K562 (cell line): Measurements from ENCODE around the gene SAMD8. TPM values are rescaled to one million over a fixed set of nuclear protein-coding genes. Genes with fewer than 3 reads are reported as not detected.
A peak's percentile ranks its signal among the peaks of the same experiment; 100 is the strongest.

ENCODE experiments used
- ARID2 ChIP-seq: fragments of 450-650 bp; IDR thresholded peaks from 2 replicates; pipeline ENCODE4 v1.6.1; 2017; ENCODE audit warnings: antibody characterized with exemption, mild to moderate bottlenecking
- BRD4 ChIP-seq: fragments of 200-600 bp; sonication (generic); IDR thresholded peaks from 2 replicates; pipeline ENCODE4 v1.6.1; 2017; ENCODE audit warnings: inconsistent platforms
- BRF1 ChIP-seq: IDR thresholded peaks from 3 replicates; pipeline ENCODE4 v1.6.1; 2011; ENCODE audit warnings: borderline replicate concordance, mild to moderate bottlenecking; ENCODE audit not compliant: insufficient read length; ENCODE audit errors: extremely low read depth
- CBFA2T2 ChIP-seq: fragments of 450-650 bp; conservative IDR thresholded peaks from 2 replicates; pipeline ENCODE4 v1.6.1; 2017; ENCODE audit warnings: mild to moderate bottlenecking
- CBX1 ChIP-seq: sonication (generic); IDR thresholded peaks from 2 replicates; pipeline ENCODE4 v1.6.1; 2016; ENCODE audit warnings: antibody characterized with exemption, low read depth, mild to moderate bottlenecking
- FOXA1 ChIP-seq: fragments of 450-650 bp; IDR thresholded peaks from 2 replicates; pipeline ENCODE4 v1.6.1; 2016; ENCODE audit warnings: mild to moderate bottlenecking, borderline replicate concordance
- FUS ChIP-seq: fragments of 200-400 bp; formaldehyde crosslinking; optimal IDR thresholded peaks from 2 replicates; pipeline ENCODE3; 2017; ENCODE audit warnings: low read depth, low read length
- HNRNPL ChIP-seq: fragments of 200-400 bp; formaldehyde crosslinking; IDR thresholded peaks from 2 replicates; pipeline ENCODE4 v1.6.1; 2017; ENCODE audit warnings: low read depth, mild to moderate bottlenecking, low read length
- KAT7 ChIP-seq: sonication (generic); formaldehyde crosslinking; IDR thresholded peaks from 2 replicates; pipeline ENCODE4 v1.8.0; 2022; ENCODE audit warnings: missing genetic modification reagents, mild to moderate bottlenecking, borderline replicate concordance
- KDM2B ChIP-seq: fragments of 250-450 bp; sonication (Bioruptor Pico); IDR thresholded peaks from 2 replicates; pipeline ENCODE4 v1.8.0; 2021; ENCODE audit warnings: mild to moderate bottlenecking, moderate library complexity
- LARP7 ChIP-seq: fragments of 450-650 bp; IDR thresholded peaks from 2 replicates; pipeline ENCODE4 v1.6.1; 2016
- MCM2 ChIP-seq: fragments of 450-650 bp; IDR thresholded peaks from 2 replicates; pipeline ENCODE4 v1.6.1; 2017; ENCODE audit warnings: low read depth, mild to moderate bottlenecking
- NCOA4 ChIP-seq: fragments of 450-650 bp; IDR thresholded peaks from 2 replicates; pipeline ENCODE4 v1.6.1; 2018; ENCODE audit warnings: mild to moderate bottlenecking; ENCODE audit not compliant: partially characterized antibody
- NFE2L1 ChIP-seq: fragments of 450-650 bp; IDR thresholded peaks from 2 replicates; pipeline ENCODE4 v1.6.1; 2016; ENCODE audit warnings: missing genetic modification characterization, low read depth, mild to moderate bottlenecking, missing compliant biosample characterization, moderate library complexity, borderline replicate concordance
- NFIC ChIP-seq: fragments of 450-650 bp; IDR thresholded peaks from 2 replicates; pipeline ENCODE4 v1.6.1; 2017; ENCODE audit warnings: mild to moderate bottlenecking, inconsistent platforms
- POLR2G ChIP-seq: fragments of 200-400 bp; formaldehyde crosslinking; IDR thresholded peaks from 2 replicates; pipeline ENCODE4 v1.6.1; 2017; ENCODE audit warnings: low read depth, mild to moderate bottlenecking, antibody characterized with exemption, low read length, moderate library complexity
- RBM22 ChIP-seq: fragments of 200-400 bp; formaldehyde crosslinking; IDR thresholded peaks from 2 replicates; pipeline ENCODE4 v1.6.1; 2018; ENCODE audit warnings: low read length, low read depth; ENCODE audit not compliant: poor library complexity, severe bottlenecking
- RUNX1 ChIP-seq: sonication (generic); IDR thresholded peaks from 2 replicates; pipeline ENCODE4 v1.6.1; 2016; ENCODE audit warnings: antibody characterized with exemption, low read depth
- SMC3 ChIP-seq: conservative IDR thresholded peaks from 2 replicates; pipeline ENCODE4 v1.6.1; 2011; ENCODE audit warnings: low read depth, low read length, improper control_type of control experiment; ENCODE audit not compliant: insufficient read depth
- STAG1 ChIP-seq: sonication (generic); formaldehyde crosslinking; IDR thresholded peaks from 2 replicates; pipeline ENCODE4 v1.5.0; 2020; ENCODE audit warnings: missing genetic modification reagents, borderline replicate concordance
- TEAD1 ChIP-seq, 2 experiments: fragments of 450-650 bp in 1 of 2; sonication (generic) in 1 of 2; formaldehyde crosslinking; IDR thresholded peaks; 2 replicates each; pipeline versions ENCODE4 v1.4.0 to v1.8.0; 2020 to 2022; ENCODE audit warnings: mild to moderate bottlenecking in 2 of 2, missing genetic modification reagents in 1 of 2
- TGIF2 ChIP-seq: sonication (generic); formaldehyde crosslinking; IDR thresholded peaks from 2 replicates; pipeline ENCODE4 v1.8.1; 2022; ENCODE audit warnings: mild to moderate bottlenecking, missing genetic modification reagents, moderate library complexity
- ZNF239 ChIP-seq: fragments of 250-450 bp; sonication (Bioruptor Pico); IDR thresholded peaks from 2 replicates; pipeline ENCODE4 v1.4.0; 2020; ENCODE audit warnings: mild to moderate bottlenecking
- ZNF583 ChIP-seq: fragments of 250-450 bp; sonication (Bioruptor Pico); IDR thresholded peaks from 2 replicates; pipeline ENCODE4 v1.4.0; 2020
- ZNF785 ChIP-seq: fragments of 250-450 bp; sonication (Bioruptor Pico); IDR thresholded peaks from 2 replicates; pipeline ENCODE4 v1.4.0; 2020; ENCODE audit warnings: mild to moderate bottlenecking
- polyA plus RNA-seq, 8 experiments: library from polyadenylated mRNA; depleted of rRNA in 4 of 8; stranded (reverse) in 5 of 8; unstranded in 3 of 8; fragments of >200 nt; fragmentation: Nextera tagmentation in 2 of 8; fragmentation: Illumina TruSeq in 1 of 8; extraction: Ambion mirVana in 2 of 8; extraction: Trizol in 1 of 8; gene quantifications; 2 replicates each; pipeline versions ENCODE4 v1.2.1 to v1.2.3, GENCODE V29; 2011 to 2014; ENCODE audit warnings: inconsistent platforms in 1 of 8, missing spikeins in 1 of 8
- total RNA-seq, 7 experiments: library from RNA; depleted of rRNA in 6 of 7; stranded (reverse); fragments of >200 nt in 6 of 7; fragmentation: Illumina TruSeq in 2 of 7; extraction: Trizol in 2 of 7; gene quantifications; 2 replicates each; pipeline versions ENCODE4 v1.2.1 to v1.2.3, GENCODE V29; 2011 to 2021; ENCODE audit warnings: low replicate concordance in 1 of 7
- TF ChIP-seq, protein P1 (sequence below): sonication (generic); formaldehyde crosslinking; IDR thresholded peaks from 2 replicates; pipeline ENCODE4 v1.8.0; 2022; ENCODE audit warnings: missing genetic modification reagents, mild to moderate bottlenecking, moderate library complexity, borderline replicate concordance
- TF ChIP-seq, protein P2 (sequence below): fragments of 250-450 bp; sonication (Bioruptor Pico); IDR thresholded peaks from 2 replicates; pipeline ENCODE4 v1.8.0; 2022; ENCODE audit warnings: moderate library complexity, mild to moderate bottlenecking, inconsistent platforms

Gene SAMD8
- total and polyA plus RNA-seq, 9 of the 15 experiments (the other 6 are each of a cell fraction or from before 2014, with no cell fraction given), result 2.7 to 16.1 (median 6.2) TPM

DNA sequence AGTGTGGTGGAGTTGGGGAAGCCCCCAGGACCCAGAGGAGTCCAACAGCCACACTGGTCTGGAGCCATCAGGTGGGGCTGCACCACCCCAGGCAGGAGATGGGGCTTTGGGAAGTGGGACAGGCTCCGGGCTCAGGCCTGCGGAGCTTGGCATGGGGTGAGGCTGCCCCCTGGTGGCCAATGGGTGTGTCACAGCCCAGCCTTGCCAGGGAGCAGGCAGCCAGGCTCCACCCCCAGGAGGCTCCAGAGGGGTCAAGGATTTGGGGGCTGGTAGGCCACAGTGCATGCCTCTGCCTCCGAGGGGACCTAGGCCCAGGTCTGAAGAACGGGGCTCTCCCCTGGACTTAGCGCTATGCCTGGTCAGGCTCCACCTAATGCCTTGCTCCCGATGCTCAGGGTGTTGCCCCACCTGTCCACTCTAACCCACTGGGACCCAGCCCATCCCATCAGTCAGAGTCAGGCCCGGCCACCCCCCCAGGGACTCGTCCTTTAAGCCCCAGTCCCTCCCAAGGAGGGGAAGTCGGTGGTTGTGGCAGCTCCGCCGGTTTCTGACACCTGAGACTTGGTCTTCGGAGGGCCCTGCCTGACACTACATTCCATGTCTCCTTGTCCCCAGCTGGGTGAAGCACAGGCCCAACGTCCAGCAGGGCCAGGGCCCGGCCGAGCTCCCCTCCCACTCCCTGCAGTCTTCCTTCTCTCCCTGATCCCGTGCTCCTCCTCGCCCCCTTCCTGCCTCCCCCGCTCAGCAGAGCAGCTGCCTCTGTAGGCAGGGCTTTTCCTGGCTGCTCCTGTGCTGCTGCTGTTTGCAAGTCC is 11.3 kb upstream of the SAMD8 start (continued):
- TF ChIP-seq TEAD1 (CRISPR knock-in tag; IDR thresholded peaks at IDR 0.05) (peak; percentile 7 to 45; a peak in 1 of 4 replicates), ARID2 (0 out of 2 replicates have a peak, but pooled peaks have one; percentile 46), BRF1 (no peak), NFE2L1 (tag) (no peak), CBFA2T2 (no peak), NFIC (0 out of 2 replicates have a peak, but pooled peaks have one; percentile 22), HNRNPL (no peak), KAT7 (CRISPR knock-in tag) (no peak), POLR2G (no peak; the same call in 1 of the 2 replicates), TGIF2 (CRISPR knock-in tag) (no peak), ZNF239 (no peak), RUNX1 (0 out of 2 replicates have a peak, but pooled peaks have one; percentile 63), ZNF583 (CRISPR knock-in tag) (no peak), NCOA4 (no peak), CBX1 (no peak), FOXA1 (no peak), ZNF785 (no peak), STAG1 (CRISPR knock-in tag) (peak; percentile 99), MCM2 (no peak), KDM2B (CRISPR knock-in tag) (no peak), SMC3 (peak; percentile 95), BRD4 (no peak), FUS (no peak), LARP7 (no peak), RBM22 (no peak)
- TF ChIP-seq, protein P1, sequence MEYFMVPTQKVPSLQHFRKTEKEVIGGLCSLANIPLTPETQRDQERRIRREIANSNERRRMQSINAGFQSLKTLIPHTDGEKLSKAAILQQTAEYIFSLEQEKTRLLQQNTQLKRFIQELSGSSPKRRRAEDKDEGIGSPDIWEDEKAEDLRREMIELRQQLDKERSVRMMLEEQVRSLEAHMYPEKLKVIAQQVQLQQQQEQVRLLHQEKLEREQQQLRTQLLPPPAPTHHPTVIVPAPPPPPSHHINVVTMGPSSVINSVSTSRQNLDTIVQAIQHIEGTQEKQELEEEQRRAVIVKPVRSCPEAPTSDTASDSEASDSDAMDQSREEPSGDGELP (CRISPR knock-in tag), result peak; percentile 36; the same call in 1 of the 2 replicates
- TF ChIP-seq, protein P2, sequence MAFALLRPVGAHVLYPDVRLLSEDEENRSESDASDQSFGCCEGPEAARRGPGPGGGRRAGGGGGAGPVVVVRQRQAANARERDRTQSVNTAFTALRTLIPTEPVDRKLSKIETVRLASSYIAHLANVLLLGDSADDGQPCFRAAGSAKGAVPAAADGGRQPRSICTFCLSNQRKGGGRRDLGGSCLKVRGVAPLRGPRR (CRISPR knock-in tag), result no peak
